ENCODE data around the gene CCNH.

Gene CCNH

DNA sequence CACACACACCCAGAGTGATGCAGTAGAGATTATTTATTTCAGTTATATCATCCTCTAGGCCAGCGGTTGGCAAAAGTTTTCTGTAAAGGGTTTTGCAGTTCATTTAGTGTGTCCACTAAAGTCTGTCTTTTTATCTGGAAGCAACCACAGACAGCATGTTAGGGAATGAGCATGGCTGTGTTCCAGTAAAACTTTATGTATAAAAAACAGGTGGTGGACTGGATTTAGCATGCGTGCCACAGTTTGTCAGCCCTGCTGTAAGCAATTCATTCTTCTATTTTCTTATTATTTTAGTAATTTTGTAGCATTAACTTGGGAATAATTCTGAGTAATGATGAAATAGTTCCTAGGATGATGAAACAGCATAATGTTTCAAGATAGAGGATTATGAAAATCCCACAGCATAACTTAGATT lies 51.7 kb downstream of the CCNH start:
- no peak overlapping the region for H3K4me3 ChIP-seq (ENCODE audit: low read depth, low read length)
- no peak overlapping the region for H3K9ac ChIP-seq (ENCODE audit: low read depth, low read length)
- H3K27me3 ChIP-seq (ENCODE audit: control insufficient read depth, insufficient read depth, low read length): no peaks in the 10 kb centered on the region
- H3K36me3 ChIP-seq (ENCODE audit: control insufficient read depth, insufficient read depth, low read length): peaks cover under 1% of the 10 kb centered on the region; the same call in 1 of the 2 replicates
- peaks cover 19% of the 10 kb centered on the region for H3K4me1 ChIP-seq (ENCODE audit: control insufficient read depth, insufficient read depth, low read length)
- no peak overlapping the region for H3K27ac ChIP-seq (ENCODE audit: low read depth, low read length)
- H3K9me3 ChIP-seq (ENCODE audit: control insufficient read depth, insufficient read depth, low read length): no peaks in the 10 kb centered on the region

GRCh38 chr5:87360132-87360531 lies 52.6 kb downstream of the CCNH start:
- Histone ChIP-seq H3K9me3 (ENCODE audit: control insufficient read depth, insufficient read depth, low read length) (no peaks in the 10 kb centered on the region), H3K36me3 (ENCODE audit: control insufficient read depth, insufficient read depth, low read length) (peaks cover 6% of the 10 kb centered on the region; the same call in 1 of the 2 replicates), H3K27me3 (ENCODE audit: control insufficient read depth, insufficient read depth, low read length) (no peaks in the 10 kb centered on the region), H3K4me1 (ENCODE audit: control insufficient read depth, insufficient read depth, low read length) (peaks cover 19% of the 10 kb centered on the region), H3K4me3 (ENCODE audit: low read depth, low read length) (no peak overlapping the region), H3K9ac (ENCODE audit: low read depth, low read length) (no peak overlapping the region), H3K27ac (ENCODE audit: low read depth, low read length) (no peak overlapping the region)

DNA sequence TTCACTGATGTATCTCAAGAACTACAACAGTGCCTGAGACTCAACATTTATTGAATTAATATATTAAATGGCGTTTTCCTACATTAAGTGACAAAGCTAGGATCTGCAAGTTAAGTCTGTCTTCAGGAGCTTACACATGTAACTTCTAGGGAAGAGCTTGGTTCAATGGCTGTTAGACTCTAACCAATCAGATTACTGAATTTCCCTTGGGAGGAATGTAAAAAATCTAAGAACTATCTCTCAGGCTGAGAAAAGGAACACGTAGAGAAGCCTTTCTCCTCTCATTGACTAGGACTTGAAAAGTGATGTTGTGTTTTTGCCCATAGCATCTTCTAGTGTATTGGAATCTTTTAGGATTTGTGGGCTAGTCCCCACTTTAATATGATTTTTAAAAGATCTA lies 53.6 kb downstream of the CCNH start:
- H3K36me3 ChIP-seq (ENCODE audit: control insufficient read depth, insufficient read depth, low read length): peaks cover 13% of the 10 kb centered on the region

GRCh38 chr5:87354496-87354895 lies 58.2 kb downstream of the CCNH start:
- Histone ChIP-seq H3K4me1 (ENCODE audit: control insufficient read depth, insufficient read depth, low read length) (no peaks in the 10 kb centered on the region), H3K4me3 (ENCODE audit: low read depth, low read length) (no peak overlapping the region), H3K27ac (ENCODE audit: low read depth, low read length) (no peak overlapping the region), H3K36me3 (ENCODE audit: control insufficient read depth, insufficient read depth, low read length) (peaks cover 35% of the 10 kb centered on the region), H3K27me3 (ENCODE audit: control insufficient read depth, insufficient read depth, low read length) (no peaks in the 10 kb centered on the region), H3K9me3 (ENCODE audit: control insufficient read depth, insufficient read depth, low read length) (no peaks in the 10 kb centered on the region), H3K9ac (ENCODE audit: low read depth, low read length) (no peak overlapping the region)

More for the DNA sequence above, 53.6 kb downstream of the CCNH start:
- Histone ChIP-seq H3K4me3 (ENCODE audit: low read depth, low read length) (no peak overlapping the region), H3K9me3 (ENCODE audit: control insufficient read depth, insufficient read depth, low read length) (no peaks in the 10 kb centered on the region), H3K27me3 (ENCODE audit: control insufficient read depth, insufficient read depth, low read length) (no peaks in the 10 kb centered on the region), H3K9ac (ENCODE audit: low read depth, low read length) (no peak overlapping the region), H3K4me1 (ENCODE audit: control insufficient read depth, insufficient read depth, low read length) (peaks cover 9% of the 10 kb centered on the region), H3K27ac (ENCODE audit: low read depth, low read length) (no peak overlapping the region)

GRCh38 chr5:87347841-87348240 lies 64.9 kb downstream of the CCNH start:
- Histone ChIP-seq H3K4me1 (ENCODE audit: control insufficient read depth, insufficient read depth, low read length) (no peaks in the 10 kb centered on the region), H3K36me3 (ENCODE audit: control insufficient read depth, insufficient read depth, low read length) (peaks cover 43% of the 10 kb centered on the region), H3K27ac (ENCODE audit: low read depth, low read length) (no peak overlapping the region), H3K9ac (ENCODE audit: low read depth, low read length) (no peak overlapping the region), H3K9me3 (ENCODE audit: control insufficient read depth, insufficient read depth, low read length) (no peaks in the 10 kb centered on the region), H3K4me3 (ENCODE audit: low read depth, low read length) (no peak overlapping the region), H3K27me3 (ENCODE audit: control insufficient read depth, insufficient read depth, low read length) (no peaks in the 10 kb centered on the region)

- H3K4me3 ChIP-seq (ENCODE audit: low read depth, low read length): no peak overlapping the region
- no peaks in the 10 kb centered on the region for H3K9me3 ChIP-seq (ENCODE audit: control insufficient read depth, insufficient read depth, low read length)
- H3K4me1 ChIP-seq (ENCODE audit: control insufficient read depth, insufficient read depth, low read length): no peaks in the 10 kb centered on the region
- H3K27ac ChIP-seq (ENCODE audit: low read depth, low read length): no peak overlapping the region
- peaks cover 49% of the 10 kb centered on the region for H3K36me3 ChIP-seq (ENCODE audit: control insufficient read depth, insufficient read depth, low read length)
- H3K27me3 ChIP-seq (ENCODE audit: control insufficient read depth, insufficient read depth, low read length): no peaks in the 10 kb centered on the region
- H3K9ac ChIP-seq (ENCODE audit: low read depth, low read length): no peak overlapping the region
These were observed 65.5 kb downstream of the CCNH start for GRCh38 chr5:87347272-87347671.

Measured in HUES48 (cell line).